Suppressor macrophage (primary cell): ENCODE measurements around the gene RALGPS1.

Experiments used
- DNase-seq, 4 experiments: peaks; one replicate each; pipeline ENCODE4 v3.0.0-alpha.2; 2020 to 2022

RALGPS1 gene

GRCh38 chr9:127123064-127123890 is 208.7 kb downstream of the RALGPS1 start:
- DNase-seq: no peak

DNA sequence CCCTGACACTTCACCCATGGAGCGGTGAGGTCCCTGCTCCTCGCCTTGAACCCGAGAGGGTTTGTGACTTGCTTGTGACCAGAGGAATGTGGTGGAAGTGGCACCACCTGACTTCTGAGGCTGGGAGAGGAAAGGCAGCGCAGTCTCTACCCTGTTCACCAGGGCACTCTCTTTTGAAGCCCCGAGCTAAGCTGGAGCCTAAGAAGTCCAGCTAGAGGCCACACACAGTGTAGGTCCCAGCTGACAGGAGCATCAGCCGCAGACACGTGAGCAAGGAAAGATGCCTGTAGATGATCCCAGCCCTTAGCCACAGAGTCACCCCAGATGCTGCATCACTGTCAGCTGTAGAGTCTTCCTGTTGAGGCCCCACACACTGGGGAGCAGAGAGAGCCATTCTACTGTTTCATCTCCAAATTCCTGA is 209.5 kb downstream of the RALGPS1 start:
- no peak for DNase-seq

DNA sequence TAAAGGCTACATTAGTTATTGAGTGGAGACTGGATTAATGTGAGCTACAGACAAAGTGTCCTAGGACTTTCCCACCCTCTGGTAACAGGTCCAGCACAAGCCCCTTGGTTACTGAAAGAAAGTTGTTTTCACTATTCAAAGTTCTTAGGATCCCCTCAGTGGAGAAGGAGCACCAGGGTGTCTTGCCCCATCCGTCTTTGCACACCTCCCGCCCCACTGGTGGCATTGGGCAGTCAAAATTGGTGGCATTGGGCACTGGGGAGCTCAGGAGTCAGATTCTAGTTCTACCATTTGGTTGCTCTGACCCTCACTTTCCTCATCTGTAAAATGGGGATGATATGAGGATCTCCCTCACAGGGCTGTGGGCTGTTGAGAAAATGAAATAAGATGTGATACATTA is 210.2 kb downstream of the RALGPS1 start:
- no peak for DNase-seq

- DNase-seq: no peak
Measured at GRCh38 chr9:127126971-127127370, 212.4 kb downstream of the RALGPS1 start.

DNA sequence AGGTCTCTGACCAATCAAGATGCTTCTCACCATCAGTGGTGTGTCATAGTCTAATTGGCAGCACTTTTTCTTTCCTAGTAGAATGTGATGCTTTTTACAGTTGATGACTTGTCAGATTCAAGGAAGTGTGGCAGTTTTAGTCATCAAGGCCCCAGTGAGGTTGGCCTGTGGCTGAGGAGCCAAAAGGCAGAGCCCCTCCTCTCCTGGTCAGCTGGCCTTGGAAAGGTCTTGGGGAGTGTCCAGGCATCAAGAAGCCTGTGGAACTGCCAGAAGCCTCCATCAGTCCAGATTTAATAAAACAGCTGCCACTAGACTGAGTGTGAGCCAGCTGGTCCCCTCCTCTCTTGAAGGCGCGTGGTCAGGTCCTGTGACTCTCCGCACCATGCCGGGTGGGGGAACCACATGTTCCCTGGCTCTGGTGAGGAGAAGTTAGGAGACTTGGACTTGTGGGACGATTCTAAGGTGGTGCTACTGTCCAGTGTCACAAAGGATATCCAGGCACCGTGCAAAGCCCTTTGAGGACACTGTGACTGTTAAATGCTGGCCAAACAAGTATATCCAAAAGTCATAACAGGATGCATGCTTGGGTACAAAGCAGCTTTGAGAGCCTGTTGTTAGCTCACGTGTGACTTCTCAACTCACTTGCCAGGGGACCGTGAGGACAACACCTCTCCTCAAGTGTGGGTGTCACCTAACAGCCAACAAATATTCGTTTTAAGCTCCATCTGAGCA is 213.9 kb downstream of the RALGPS1 start:
- peak in 1 of 4 experiments; percentile 21 for DNase-seq

GRCh38 chr9:127129073-127129717 is 214.6 kb downstream of the RALGPS1 start:
- DNase-seq: no peak

- DNase-seq: no peak
Measured at GRCh38 chr9:127129718-127130085, 215.1 kb downstream of the RALGPS1 start.

- no peak for DNase-seq
Measured at GRCh38 chr9:127130235-127130634, 215.7 kb downstream of the RALGPS1 start.

DNA sequence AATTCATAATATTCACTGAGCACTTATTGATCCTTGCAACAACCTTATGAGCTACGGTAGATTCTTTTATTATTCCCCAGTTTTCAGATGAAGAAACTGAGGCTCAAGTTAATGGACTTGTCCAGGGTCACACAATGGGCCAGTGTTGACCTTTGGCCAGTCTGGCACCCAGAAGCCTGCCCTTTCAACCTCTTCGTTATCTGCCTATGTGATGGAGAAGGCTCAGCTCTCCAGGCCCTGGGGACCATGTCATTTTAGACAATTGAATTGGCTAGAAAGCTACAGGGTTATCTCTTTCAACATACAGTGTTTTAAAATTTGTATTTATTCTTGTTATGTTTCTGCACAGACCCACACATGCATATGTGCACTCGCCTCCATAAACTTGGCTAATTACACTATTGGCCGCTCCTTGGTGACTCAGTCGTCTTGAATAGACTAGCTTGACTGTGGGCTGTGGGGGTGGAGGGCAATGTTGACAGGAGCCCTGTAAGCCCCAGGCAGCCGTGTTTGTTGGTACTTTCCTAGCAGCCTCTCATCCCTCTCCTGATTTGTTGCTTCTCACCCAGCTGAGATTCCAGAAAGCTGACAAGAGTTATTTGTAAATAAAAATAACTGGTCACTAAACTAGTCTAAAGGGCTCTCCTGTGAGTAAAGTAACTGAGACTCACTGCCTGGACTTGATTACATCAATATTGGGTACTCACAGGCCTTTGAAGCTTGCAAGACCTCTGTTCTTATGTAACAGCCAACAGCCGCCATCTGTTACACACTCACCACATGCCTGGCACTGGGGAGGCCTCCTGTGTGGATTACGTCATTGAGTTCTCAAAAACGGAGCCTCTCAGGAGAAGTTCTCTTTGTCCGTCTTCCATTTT is 216.3 kb downstream of the RALGPS1 start:
- DNase-seq: peak; percentile 72 to 86 (median 80)

GRCh38 chr9:127131871-127132270 is 217.3 kb downstream of the RALGPS1 start:
- no peak for DNase-seq

GRCh38 chr9:127132375-127132774 is 217.8 kb downstream of the RALGPS1 start:
- DNase-seq: no peak

- no peak for DNase-seq
Measured at GRCh38 chr9:127132921-127133647, 218.5 kb downstream of the RALGPS1 start.

- DNase-seq: no peak
Measured at GRCh38 chr9:127133739-127134167, 219.2 kb downstream of the RALGPS1 start.

DNA sequence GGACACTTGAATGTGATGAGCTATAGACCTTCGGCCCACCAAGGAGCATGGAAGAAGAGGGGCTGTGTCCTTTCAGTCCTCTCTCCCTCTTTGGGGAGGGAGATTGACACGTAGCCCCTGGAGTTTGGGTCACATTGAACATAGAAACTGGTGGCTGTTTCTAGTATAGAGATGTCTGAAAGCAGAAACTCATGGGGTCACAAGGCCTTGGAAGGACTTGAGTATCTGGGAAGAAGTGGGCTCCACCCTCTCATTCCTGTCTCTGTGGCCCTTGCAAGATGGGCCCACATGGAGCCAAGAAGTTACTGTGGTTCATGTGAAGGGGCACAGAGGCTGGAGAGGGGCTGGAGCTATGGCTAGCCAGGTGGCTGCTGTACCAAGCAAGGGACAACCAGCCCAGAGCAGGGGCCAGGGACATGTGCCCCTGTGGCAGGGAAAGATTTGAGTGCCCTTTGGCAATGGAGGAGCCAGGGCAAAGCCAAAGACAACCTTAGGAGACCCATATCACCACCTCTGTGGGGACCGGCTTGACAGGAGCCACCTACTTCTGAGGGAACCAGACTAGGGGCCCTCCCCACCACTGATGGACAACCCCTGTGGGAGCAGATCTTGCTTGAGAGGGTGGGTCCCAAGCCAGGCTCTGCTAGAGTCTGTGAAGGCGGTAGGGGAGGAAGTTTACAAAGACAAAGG is 220.6 kb downstream of the RALGPS1 start:
- DNase-seq: no peak

GRCh38 chr9:127136081-127136879 is 221.7 kb downstream of the RALGPS1 start:
- DNase-seq: no peak

GRCh38 chr9:127136880-127137639 is 222.5 kb downstream of the RALGPS1 start:
- no peak for DNase-seq

DNA sequence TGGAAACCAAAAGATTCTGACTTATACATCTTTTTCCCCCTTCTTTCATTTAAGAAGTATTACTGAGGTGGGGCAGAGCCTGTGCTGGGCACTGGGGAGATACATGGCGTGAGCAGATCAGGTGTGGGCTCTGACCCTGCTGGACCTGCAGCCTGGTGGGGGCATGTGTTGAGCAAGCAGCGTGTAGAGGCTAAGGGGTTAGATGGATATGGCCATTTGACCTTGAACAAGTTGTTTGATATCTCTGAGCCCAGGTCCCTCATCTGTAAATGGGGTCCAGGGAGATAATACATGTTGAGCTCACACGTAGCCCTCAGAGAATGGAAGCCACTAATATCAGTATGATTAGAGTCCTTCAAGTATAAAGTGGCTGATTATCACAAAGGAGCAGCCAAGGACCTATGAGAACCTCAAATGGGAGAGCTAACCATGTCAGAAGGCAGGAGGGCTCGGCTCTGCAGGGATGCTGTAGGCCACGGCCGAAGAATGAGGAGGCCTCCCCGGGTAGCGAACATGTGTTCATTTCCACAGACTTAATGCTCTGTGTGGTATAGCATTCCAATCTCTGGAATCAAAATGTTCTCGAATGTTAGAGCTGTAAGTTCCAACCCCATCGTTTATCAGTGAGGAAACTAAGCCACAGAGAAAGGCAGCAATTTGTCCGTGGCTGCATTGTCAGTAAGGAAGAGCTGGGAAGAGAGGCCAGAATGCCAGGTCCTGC is 223.2 kb downstream of the RALGPS1 start:
- no peak for DNase-seq

DNA sequence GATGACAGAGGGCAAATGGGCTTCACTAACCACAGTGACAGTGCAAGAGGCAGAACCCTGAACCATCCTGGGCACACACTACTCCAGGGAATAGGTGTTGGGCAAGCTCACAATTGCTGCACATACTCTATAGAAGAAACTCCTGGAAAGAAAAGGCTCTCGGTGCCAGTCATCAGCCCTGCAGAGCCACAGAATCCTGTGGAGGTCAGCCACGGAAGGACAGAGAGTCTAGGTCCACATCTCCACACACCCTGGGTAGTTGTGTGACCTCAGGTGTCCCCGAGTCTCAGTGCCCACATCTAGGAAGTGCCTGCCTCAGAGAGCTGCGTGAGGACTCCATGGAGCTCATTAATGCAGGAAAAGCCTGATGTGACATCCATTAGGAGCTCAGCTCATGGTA is 223.9 kb downstream of the RALGPS1 start:
- no peak for DNase-seq
